Peyer's patch (tissue), 4 donors: ENCODE results near the gene TSPAN8.

Source experiments
- POLR2A ChIP-seq, 2 donors: fragments of 450-650 bp; IDR thresholded peaks; one replicate each; pipeline ENCODE4 v1.5.1; 2017; ENCODE audit warnings: antibody characterized with exemption in 2 of 2, mild to moderate bottlenecking in 2 of 2, moderate library complexity in 2 of 2
- TF ChIP-seq, protein P1 (sequence below), 6 experiments: fragments of 450-650 bp in 4 of 6; fragments of 200-600 bp in 2 of 6; sonication (generic) in 1 of 6; IDR thresholded peaks; one replicate each; pipeline ENCODE4 v1.5.1; 2017 to 2019; ENCODE audit warnings: antibody characterized with exemption in 6 of 6, mild to moderate bottlenecking in 3 of 6, moderate library complexity in 1 of 6

DNA sequence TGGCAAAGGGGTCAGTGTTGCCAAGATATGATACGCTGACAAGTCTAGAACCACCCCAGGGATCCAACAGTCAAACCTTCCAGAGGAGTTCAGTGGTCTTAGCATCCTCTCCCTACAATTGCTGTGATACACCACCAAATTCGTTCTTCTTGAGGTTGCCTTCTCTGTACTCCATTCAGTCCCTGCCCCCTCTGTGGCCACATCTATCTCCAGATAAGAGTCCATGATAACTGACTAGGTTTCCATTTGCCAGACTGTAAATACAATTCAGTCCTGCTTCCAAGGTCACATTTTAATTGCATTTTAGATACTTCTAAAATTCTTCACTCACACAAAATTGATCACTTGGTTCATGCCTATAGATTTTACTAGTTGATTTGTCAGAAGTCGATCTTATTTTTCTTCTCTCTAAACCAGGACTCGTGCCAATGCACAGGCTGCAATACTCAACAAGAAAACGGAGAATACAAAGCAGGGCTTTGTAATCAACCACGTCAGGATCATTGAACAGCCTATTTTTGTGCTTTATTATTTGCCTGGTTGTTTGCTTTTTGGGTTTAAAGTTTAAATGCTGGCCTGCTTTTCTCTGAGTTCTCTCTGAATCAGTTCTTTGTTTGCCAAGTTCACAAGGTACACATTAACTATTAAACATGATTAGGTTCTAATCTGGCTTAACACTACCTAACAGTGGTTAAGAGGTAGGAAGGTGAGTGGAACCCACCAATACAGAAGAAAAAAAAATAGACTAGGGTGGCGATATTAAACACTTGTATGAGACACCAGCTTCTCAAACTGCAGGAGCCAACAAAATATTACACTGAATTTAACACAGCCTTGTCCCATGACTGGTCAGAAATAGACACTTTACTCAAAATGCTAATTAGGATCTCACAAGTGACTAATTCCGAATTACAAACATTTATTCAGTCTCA lies 5.3 kb upstream of the TSPAN8 start:
- TF ChIP-seq, protein P1, sequence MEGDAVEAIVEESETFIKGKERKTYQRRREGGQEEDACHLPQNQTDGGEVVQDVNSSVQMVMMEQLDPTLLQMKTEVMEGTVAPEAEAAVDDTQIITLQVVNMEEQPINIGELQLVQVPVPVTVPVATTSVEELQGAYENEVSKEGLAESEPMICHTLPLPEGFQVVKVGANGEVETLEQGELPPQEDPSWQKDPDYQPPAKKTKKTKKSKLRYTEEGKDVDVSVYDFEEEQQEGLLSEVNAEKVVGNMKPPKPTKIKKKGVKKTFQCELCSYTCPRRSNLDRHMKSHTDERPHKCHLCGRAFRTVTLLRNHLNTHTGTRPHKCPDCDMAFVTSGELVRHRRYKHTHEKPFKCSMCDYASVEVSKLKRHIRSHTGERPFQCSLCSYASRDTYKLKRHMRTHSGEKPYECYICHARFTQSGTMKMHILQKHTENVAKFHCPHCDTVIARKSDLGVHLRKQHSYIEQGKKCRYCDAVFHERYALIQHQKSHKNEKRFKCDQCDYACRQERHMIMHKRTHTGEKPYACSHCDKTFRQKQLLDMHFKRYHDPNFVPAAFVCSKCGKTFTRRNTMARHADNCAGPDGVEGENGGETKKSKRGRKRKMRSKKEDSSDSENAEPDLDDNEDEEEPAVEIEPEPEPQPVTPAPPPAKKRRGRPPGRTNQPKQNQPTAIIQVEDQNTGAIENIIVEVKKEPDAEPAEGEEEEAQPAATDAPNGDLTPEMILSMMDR (IDR thresholded peaks at IDR 0.05) = peak in 1 of 6 experiments; percentile 3
- TF ChIP-seq POLR2A (IDR thresholded peaks at IDR 0.05) = no peak
